ENCODE measurements around the gene COLEC12.

The COLEC12 gene

DNA sequence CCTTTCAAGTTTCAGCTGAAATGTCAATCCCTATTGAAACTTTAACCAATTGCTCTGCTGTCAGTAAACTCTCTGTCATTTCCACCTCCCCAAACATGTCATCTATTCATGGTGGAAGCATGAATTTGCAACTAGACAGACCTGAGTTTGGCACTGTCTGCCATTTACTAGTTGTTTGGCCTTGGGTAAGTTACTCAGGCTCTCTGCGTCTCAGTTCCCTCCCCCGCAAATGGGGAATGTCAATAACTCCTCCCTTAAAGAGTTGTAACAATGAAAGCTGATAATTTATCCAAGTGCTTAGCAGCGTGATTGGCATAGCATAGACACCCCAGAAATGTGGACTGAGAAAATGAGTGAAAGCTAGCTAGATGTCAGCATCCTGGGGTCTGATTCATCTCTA is 159.4 kb downstream of the COLEC12 start:
- no peaks in the 10 kb centered on the region for H4K20me1 ChIP-seq (ENCODE audit: insufficient read depth, low read length, poor library complexity, severe bottlenecking)
- no peaks in the 10 kb centered on the region for H3F3A ChIP-seq (ENCODE audit: low read depth)
- no peaks in the 10 kb centered on the region for H3K9me2 ChIP-seq (replicated peaks; ENCODE audit: low read depth, low read length)
- TF ChIP-seq, protein P1, sequence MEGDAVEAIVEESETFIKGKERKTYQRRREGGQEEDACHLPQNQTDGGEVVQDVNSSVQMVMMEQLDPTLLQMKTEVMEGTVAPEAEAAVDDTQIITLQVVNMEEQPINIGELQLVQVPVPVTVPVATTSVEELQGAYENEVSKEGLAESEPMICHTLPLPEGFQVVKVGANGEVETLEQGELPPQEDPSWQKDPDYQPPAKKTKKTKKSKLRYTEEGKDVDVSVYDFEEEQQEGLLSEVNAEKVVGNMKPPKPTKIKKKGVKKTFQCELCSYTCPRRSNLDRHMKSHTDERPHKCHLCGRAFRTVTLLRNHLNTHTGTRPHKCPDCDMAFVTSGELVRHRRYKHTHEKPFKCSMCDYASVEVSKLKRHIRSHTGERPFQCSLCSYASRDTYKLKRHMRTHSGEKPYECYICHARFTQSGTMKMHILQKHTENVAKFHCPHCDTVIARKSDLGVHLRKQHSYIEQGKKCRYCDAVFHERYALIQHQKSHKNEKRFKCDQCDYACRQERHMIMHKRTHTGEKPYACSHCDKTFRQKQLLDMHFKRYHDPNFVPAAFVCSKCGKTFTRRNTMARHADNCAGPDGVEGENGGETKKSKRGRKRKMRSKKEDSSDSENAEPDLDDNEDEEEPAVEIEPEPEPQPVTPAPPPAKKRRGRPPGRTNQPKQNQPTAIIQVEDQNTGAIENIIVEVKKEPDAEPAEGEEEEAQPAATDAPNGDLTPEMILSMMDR (conservative IDR thresholded peaks at IDR 0.05; ENCODE audit: low read length): no peak
- no peak for TF ChIP-seq EZH2phosphoT487 (IDR thresholded peaks at IDR 0.05; ENCODE audit: borderline replicate concordance)
- no peak overlapping the region for H3K4me3 ChIP-seq (ENCODE audit: low read length, poor library complexity, severe bottlenecking)
- H3K9me3 ChIP-seq (ENCODE audit: insufficient read depth, low read depth, low read length): peaks cover 4% of the 10 kb centered on the region; the same call in 1 of the 2 replicates
- H3K4me2 ChIP-seq (ENCODE audit: low read depth, low read length, poor library complexity, severe bottlenecking): no peak overlapping the region
- no peaks in the 10 kb centered on the region for H3K79me2 ChIP-seq (ENCODE audit: insufficient read depth, low read length)
- no peaks in the 10 kb centered on the region for H3K36me3 ChIP-seq (ENCODE audit: insufficient read depth, low read length)
- H3K9ac ChIP-seq (ENCODE audit: low read depth, low read length, poor library complexity, severe bottlenecking): no peak overlapping the region
- no peaks in the 10 kb centered on the region for H3K4me1 ChIP-seq (ENCODE audit: insufficient read depth, low read length, poor library complexity, severe bottlenecking)
- H2AFZ ChIP-seq (ENCODE audit: low read length): no peak overlapping the region
- no peaks in the 10 kb centered on the region for H3K27me3 ChIP-seq (ENCODE audit: insufficient read depth, low read length, poor library complexity, severe bottlenecking)

DNA sequence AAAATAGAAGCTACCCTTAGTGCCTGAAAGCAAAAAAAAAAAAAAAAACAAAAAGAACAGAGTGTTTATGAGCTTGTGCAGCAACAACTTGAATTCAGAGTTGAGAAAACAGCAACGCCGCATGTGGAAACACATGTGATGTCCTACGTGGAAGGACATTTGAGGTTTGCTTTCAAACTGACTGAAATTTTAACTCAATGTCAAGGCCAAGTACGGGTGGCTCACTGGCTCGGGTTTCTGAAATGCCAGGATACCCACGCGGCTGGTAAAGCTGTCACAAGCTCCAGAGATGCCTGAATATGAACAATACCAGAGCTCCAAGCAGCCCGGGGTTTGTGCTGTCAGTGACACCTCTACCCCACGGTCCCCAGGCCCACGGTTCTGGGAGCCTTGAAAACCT is 160.5 kb downstream of the COLEC12 start:
- Histone ChIP-seq H3K27me3 (ENCODE audit: insufficient read depth, low read length, poor library complexity, severe bottlenecking) (no peaks in the 10 kb centered on the region), H2AFZ (ENCODE audit: low read length) (no peak overlapping the region), H3K79me2 (ENCODE audit: insufficient read depth, low read length) (no peaks in the 10 kb centered on the region), H3K4me2 (ENCODE audit: low read depth, low read length, poor library complexity, severe bottlenecking) (no peak overlapping the region), H4K20me1 (ENCODE audit: insufficient read depth, low read length, poor library complexity, severe bottlenecking) (no peaks in the 10 kb centered on the region), H3K9ac (ENCODE audit: low read depth, low read length, poor library complexity, severe bottlenecking) (no peak overlapping the region), H3K4me3 (ENCODE audit: low read length, poor library complexity, severe bottlenecking) (no peak overlapping the region), H3K9me3 (ENCODE audit: insufficient read depth, low read depth, low read length) (peaks cover 4% of the 10 kb centered on the region; the same call in 1 of the 2 replicates), H3F3A (ENCODE audit: low read depth) (no peaks in the 10 kb centered on the region), H3K4me1 (ENCODE audit: insufficient read depth, low read length, poor library complexity, severe bottlenecking) (no peaks in the 10 kb centered on the region), H3K9me2 (replicated peaks; ENCODE audit: low read depth, low read length) (no peaks in the 10 kb centered on the region), H3K36me3 (ENCODE audit: insufficient read depth, low read length) (no peaks in the 10 kb centered on the region)
- TF ChIP-seq, protein P1 (conservative IDR thresholded peaks at IDR 0.05; ENCODE audit: low read length): no peak
- no peak for TF ChIP-seq EZH2phosphoT487 (IDR thresholded peaks at IDR 0.05; ENCODE audit: borderline replicate concordance)

GRCh38 chr18:339200-339599 is 161.3 kb downstream of the COLEC12 start:
- no peaks in the 10 kb centered on the region for H3K4me1 ChIP-seq (ENCODE audit: insufficient read depth, low read length, poor library complexity, severe bottlenecking)
- no peaks in the 10 kb centered on the region for H3K27me3 ChIP-seq (ENCODE audit: insufficient read depth, low read length, poor library complexity, severe bottlenecking)
- no peaks in the 10 kb centered on the region for H3K9me2 ChIP-seq (replicated peaks; ENCODE audit: low read depth, low read length)
- H3K9me3 ChIP-seq (ENCODE audit: insufficient read depth, low read depth, low read length): peaks cover 5% of the 10 kb centered on the region; the same call in 1 of the 2 replicates
- H3K4me3 ChIP-seq (ENCODE audit: low read length, poor library complexity, severe bottlenecking): no peak overlapping the region
- no peaks in the 10 kb centered on the region for H3K36me3 ChIP-seq (ENCODE audit: insufficient read depth, low read length)
- H3F3A ChIP-seq (ENCODE audit: low read depth): no peaks in the 10 kb centered on the region
- no peak overlapping the region for H2AFZ ChIP-seq (ENCODE audit: low read length)
- H4K20me1 ChIP-seq (ENCODE audit: insufficient read depth, low read length, poor library complexity, severe bottlenecking): no peaks in the 10 kb centered on the region
- no peak overlapping the region for H3K9ac ChIP-seq (ENCODE audit: low read depth, low read length, poor library complexity, severe bottlenecking)
- H3K4me2 ChIP-seq (ENCODE audit: low read depth, low read length, poor library complexity, severe bottlenecking): no peak overlapping the region
- TF ChIP-seq, protein P1 (conservative IDR thresholded peaks at IDR 0.05; ENCODE audit: low read length): no peak
- TF ChIP-seq EZH2phosphoT487 (IDR thresholded peaks at IDR 0.05; ENCODE audit: borderline replicate concordance): no peak
- no peaks in the 10 kb centered on the region for H3K79me2 ChIP-seq (ENCODE audit: insufficient read depth, low read length)
